ENCODE measurements around the gene CIAPIN1. TPM values are rescaled to one million over a fixed set of nuclear protein-coding genes. Genes with fewer than 3 reads are reported as not detected.

The CIAPIN1 gene
- total RNA-seq, 1 donor from 2014 or later = 52.3 TPM

GRCh38 chr16:57413301-57413730 lies 33.9 kb downstream of the CIAPIN1 start:
- H3K9me3 Mint-ChIP-seq = no peaks in the 10 kb centered on the region
- DNase-seq (peak; percentile 52), ATAC-seq (ENCODE audit: low read depth) (peak; percentile 89)
- TF ChIP-seq CTCF (IDR thresholded peaks at IDR 0.05) = no peak
- H3K4me1 Mint-ChIP-seq = peaks cover 68% of the 10 kb centered on the region
- H3K27ac Mint-ChIP-seq = peak overlapping the region; percentile 81
- CTCF ChIA-PET = interaction anchor here (0.6 to 1.7 kb wide), 7 partner anchors 25 to 235 kb away, joined by 3 to 15 read pairs (median 3); partner anchors contain the start of gene ARL2BP
- no peaks in the 10 kb centered on the region for H3K27me3 Mint-ChIP-seq
- no peaks in the 10 kb centered on the region for H3K36me3 Mint-ChIP-seq (ENCODE audit: low read depth)
- POLR2A ChIA-PET = interaction anchor here (0.8 to 3.7 kb wide), 16 partner anchors 13 to 227 kb away, joined by 3 to 22 read pairs (median 8); partner anchors contain the start of genes CIAPIN1, COQ9, POLR2C and PSME3IP1
- H3K4me3 Mint-ChIP-seq = peak overlapping the region; percentile 69
- intact Hi-C loops (cut with micrococcal nuclease) = loop anchor here (1.0 to 10.0 kb wide), 10 partner anchors 13 to 449 kb away; partner anchors contain the start of genes CCL22, CETP and KATNB1

- CTCF ChIA-PET = interaction anchor here (0.5 to 1.7 kb wide), 4 partner anchors 24 to 111 kb away, joined by 3 to 15 read pairs (median 4); no protein-coding TSS in a partner anchor
- Mint-ChIP-seq H3K4me1 (peaks cover 64% of the 10 kb centered on the region), H3K27me3 (no peaks in the 10 kb centered on the region), H3K36me3 (ENCODE audit: low read depth) (no peaks in the 10 kb centered on the region), H3K9me3 (no peaks in the 10 kb centered on the region), H3K27ac (peak overlapping the region; percentile 81), H3K4me3 (no peak overlapping the region)
- DNase-seq (no peak), ATAC-seq (ENCODE audit: low read depth) (no peak)
- intact Hi-C loops (cut with micrococcal nuclease) = loop anchor here (10.0 kb wide), 2 partner anchors 322 to 448 kb away; partner anchors contain the start of genes CETP and KATNB1
- no peak for TF ChIP-seq CTCF (IDR thresholded peaks at IDR 0.05)
- POLR2A ChIA-PET = interaction anchor here (1.1 to 3.7 kb wide), 8 partner anchors 12 to 113 kb away, joined by 8 to 22 read pairs (median 16); no protein-coding TSS in a partner anchor
Observed at GRCh38 chr16:57412584-57412983, 34.6 kb downstream of the CIAPIN1 start.

GRCh38 chr16:57411362-57411976 lies 35.7 kb downstream of the CIAPIN1 start:
- Mint-ChIP-seq H3K27me3 (no peaks in the 10 kb centered on the region), H3K9me3 (no peaks in the 10 kb centered on the region), H3K27ac (no peak overlapping the region), H3K36me3 (ENCODE audit: low read depth) (no peaks in the 10 kb centered on the region), H3K4me3 (no peak overlapping the region), H3K4me1 (peaks cover 55% of the 10 kb centered on the region)
- CTCF ChIA-PET = no interaction called here
- TF ChIP-seq CTCF (IDR thresholded peaks at IDR 0.05) = no peak
- intact Hi-C loops (cut with micrococcal nuclease) = loop anchor here (2.0 to 10.0 kb wide), 3 partner anchors 15 to 447 kb away; partner anchors contain the start of genes CETP and KATNB1
- ATAC-seq (ENCODE audit: low read depth) (no peak), DNase-seq (no peak)
- POLR2A ChIA-PET = interaction anchor here (0.7 to 3.7 kb wide), 10 partner anchors 11 to 112 kb away, joined by 3 to 22 read pairs (median 5); no protein-coding TSS in a partner anchor

GRCh38 chr16:57409870-57410587 lies 37.2 kb downstream of the CIAPIN1 start:
- ATAC-seq (ENCODE audit: low read depth) (no peak), DNase-seq (no peak)
- H3K9me3 Mint-ChIP-seq = no peaks in the 10 kb centered on the region
- no peak for TF ChIP-seq CTCF (IDR thresholded peaks at IDR 0.05)
- no peaks in the 10 kb centered on the region for H3K27me3 Mint-ChIP-seq
- CTCF ChIA-PET = interaction anchor here (1.1 kb wide), 1 partner anchor 109 kb away, joined by 5 read pairs; no protein-coding TSS in a partner anchor
- peaks cover 50% of the 10 kb centered on the region for H3K4me1 Mint-ChIP-seq
- H3K36me3 Mint-ChIP-seq (ENCODE audit: low read depth) = no peaks in the 10 kb centered on the region
- intact Hi-C loops (cut with micrococcal nuclease) = loop anchor here (2.0 to 10.0 kb wide), 3 partner anchors 13 to 445 kb away; partner anchors contain the start of genes CETP and KATNB1
- POLR2A ChIA-PET = interaction anchor here (0.8 kb wide), 1 partner anchor 22 kb away, joined by 3 read pairs; no protein-coding TSS in a partner anchor
- H3K27ac Mint-ChIP-seq = no peak overlapping the region
- no peak overlapping the region for H3K4me3 Mint-ChIP-seq

Data from activated B cell treated with CpG ODN at 0.5 μM for 24 hours (primary cell).